Right kidney (tissue), 1 donor: ENCODE data around the gene PLD3.
A peak's percentile ranks its signal among the peaks of the same experiment; 100 is the strongest.

Experiments
- DNase-seq: peaks from one replicate; pipeline ENCODE4 v3.0.0-alpha.2; 2016

Gene PLD3

GRCh38 chr19:40413291-40413845 is 64.9 kb downstream of the PLD3 start, which contains the start of gene PRX:
Gene PRX (minus strand): TSS chr19:40413378. CDS start chr19:40407932, 5,446 bp downstream.
- DNase-seq = no peak

DNA sequence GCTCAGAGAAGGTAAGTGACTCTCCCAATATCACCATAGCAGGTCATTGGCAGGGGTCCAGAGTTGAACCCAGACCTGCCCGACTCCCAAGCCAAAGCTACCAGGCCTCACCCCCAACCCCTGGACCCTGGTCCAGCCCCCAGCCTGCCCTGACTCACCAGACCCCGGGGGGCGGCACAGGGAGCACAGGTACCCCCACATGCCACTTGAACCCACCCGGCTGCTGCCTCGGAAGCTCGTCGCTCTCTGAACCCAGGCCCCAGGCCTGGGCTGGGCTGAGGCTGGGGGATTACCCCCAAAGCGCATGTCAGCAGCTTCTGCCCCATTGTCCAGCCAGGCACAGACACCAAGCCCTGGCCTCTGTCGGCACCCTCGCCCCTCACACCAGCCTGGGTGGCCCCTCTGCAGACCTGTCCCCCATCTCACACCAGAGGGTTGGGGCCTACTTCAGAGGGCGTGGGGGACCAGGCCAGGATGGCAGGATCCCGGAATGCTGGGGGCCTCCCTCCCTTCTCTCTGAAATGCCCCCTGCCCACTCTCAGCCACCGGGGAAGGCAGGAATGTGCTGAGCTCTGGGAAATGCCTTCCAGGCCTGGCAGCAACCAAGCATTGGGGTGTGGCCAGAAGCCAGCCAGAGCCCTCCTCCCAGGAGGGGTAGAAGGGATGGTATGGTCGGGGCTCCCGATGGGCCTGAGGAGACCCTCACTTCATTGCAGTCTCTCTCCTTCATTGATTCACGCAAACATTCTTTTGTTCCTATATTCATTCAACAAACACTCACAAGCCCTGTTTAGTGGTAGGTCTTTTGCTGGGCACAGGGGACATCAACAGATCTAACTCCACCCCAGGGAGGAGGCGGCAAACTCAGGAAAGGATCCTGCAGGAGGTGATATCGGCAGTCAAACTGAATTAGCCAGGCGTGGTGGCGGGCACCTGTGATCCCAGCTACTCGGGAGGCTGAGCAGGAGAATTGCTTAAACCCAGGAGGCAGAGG is 66.3 kb downstream of the PLD3 start:
- no peak for DNase-seq

DNA sequence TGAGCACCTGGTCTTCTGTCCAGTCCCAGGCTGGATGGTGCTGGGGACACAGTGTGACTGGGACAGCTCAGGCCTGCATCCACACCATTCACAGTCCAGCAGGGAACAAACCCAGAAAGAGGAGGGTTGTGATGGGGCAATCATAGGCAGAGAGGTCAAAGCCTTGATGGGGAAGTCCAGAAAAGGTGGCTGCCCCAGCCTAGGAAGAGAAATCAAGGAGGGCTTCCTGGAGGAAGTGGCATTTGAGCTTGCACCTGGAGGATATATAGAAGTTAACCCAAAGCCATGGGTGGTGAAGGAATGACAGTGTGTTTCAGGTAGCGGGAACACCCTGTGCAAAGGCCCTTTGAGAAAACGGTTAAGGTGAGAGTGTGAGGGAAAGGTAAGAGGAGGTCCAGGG is 67.3 kb downstream of the PLD3 start:
- DNase-seq = no peak

DNA sequence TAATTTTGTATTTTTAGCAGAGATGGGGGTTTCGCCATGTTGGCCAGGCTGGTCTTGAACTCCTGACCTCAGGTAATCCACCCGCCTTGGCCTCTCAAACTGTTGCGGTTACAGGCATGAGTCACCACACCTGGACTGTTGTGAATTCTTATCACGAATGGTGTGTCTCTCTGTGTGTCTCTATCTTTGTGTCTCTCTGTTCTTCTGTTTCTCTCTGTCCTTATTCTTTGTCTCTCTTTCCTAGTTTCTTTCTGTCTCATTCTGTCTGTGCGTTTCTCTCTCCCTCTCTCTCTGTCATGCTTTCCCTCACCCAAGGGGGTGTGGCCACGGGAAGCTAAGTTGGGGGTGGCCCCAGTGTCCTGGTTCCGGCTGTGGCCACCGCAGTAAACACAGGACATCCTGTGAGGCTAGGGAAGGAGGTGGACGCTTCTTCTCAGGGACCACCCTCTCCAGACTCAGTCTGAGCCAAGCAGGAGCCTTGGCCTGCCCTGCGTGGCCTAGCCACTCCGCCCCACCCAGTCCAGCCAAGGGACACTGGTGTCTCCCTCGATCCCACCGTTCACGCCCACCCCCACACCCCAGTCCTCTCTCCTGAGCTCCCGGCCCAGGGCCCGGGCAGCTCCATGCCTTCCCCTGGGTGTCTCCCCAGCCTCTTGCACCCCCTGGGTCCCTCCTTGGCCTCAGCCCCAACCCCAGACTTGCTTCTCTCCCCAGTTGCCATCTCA is 68.6 kb downstream of the PLD3 start:
- DNase-seq = no peak

- DNase-seq = no peak
Observed at GRCh38 chr19:40417643-40417981, 69.1 kb downstream of the PLD3 start.

DNA sequence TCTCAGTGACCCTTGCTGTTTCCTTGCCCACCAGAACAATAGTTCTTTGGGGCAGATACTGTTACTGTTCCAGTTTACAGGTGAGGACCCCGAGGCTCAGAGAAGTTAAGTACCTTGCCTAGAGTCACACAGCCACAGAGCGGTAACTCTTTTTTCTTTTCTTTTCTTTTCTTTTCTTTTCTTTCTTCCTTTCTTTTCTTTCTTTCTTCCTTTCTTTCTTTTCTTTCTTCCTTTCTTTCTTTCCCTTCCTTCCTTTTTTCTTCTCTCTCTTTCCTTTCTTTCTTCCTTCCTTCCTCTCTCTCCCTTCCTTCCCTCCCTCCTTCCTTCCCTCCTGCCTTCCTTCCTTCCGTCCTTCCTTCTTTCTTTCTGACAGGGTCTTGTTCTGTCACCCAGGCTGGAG is 69.5 kb downstream of the PLD3 start:
- no peak for DNase-seq

- no peak for DNase-seq
Observed at GRCh38 chr19:40419066-40419612, 70.6 kb downstream of the PLD3 start.

- DNase-seq = no peak
Observed at GRCh38 chr19:40419780-40420179, 71.3 kb downstream of the PLD3 start.

DNA sequence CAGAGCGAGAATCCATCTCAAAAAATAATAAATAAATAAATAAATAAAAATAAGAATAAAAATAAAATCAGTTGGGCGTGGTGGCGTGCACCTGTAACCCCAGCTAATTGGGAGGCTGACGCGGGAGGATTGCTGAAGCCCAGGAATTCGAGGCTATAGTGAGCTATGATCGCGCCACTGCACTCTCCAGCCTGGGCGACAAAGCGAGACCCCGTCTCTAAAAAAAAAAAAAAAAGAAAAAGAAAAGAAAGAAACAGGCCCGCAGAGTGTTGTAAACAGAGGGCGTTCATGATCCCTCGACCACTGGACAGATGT is 71.9 kb downstream of the PLD3 start:
- DNase-seq = no peak

GRCh38 chr19:40420766-40421765 is 72.6 kb downstream of the PLD3 start:
- peak; percentile 99 for DNase-seq

GRCh38 chr19:40421993-40422747 is 73.7 kb downstream of the PLD3 start:
- DNase-seq = no peak

GRCh38 chr19:40422748-40423566 is 74.5 kb downstream of the PLD3 start:
- no peak for DNase-seq

GRCh38 chr19:40423938-40424337 is 75.4 kb downstream of the PLD3 start:
- no peak for DNase-seq

- peak; percentile 66 for DNase-seq
Observed at GRCh38 chr19:40424637-40425449, 76.3 kb downstream of the PLD3 start.

GRCh38 chr19:40425450-40426287 is 77.2 kb downstream of the PLD3 start, which contains the start of gene SERTAD1:
Gene SERTAD1 (minus strand): TSS chr19:40425992. CDS start chr19:40423546, 2,446 bp downstream.
- peak; percentile 98 for DNase-seq
